ENCODE data around the gene PLA2G4A. TPM values are rescaled to one million over a fixed set of nuclear protein-coding genes. Genes with fewer than 3 reads are reported as not detected.

PLA2G4A gene
- total RNA-seq, 2 experiments from 2014 or later = not detected

- no peak overlapping the region for H3K4me3 Mint-ChIP-seq
- H3K4me1 ChIP-seq (ENCODE audit: insufficient read depth, low read length) = no peaks in the 10 kb centered on the region
- ChIA-PET POLR2A (no interaction called here), CTCF (no interaction called here)
- no peaks in the 10 kb centered on the region for H3K9me3 Mint-ChIP-seq
- no peaks in the 10 kb centered on the region for H3K36me3 Mint-ChIP-seq (ENCODE audit: low read depth)
- H3K36me3 ChIP-seq (ENCODE audit: insufficient read depth, low read length) = no peaks in the 10 kb centered on the region
- H3K9me3 ChIP-seq (ENCODE audit: control insufficient read depth in 1 of 2, insufficient read depth in 1 of 2, low read length in 2 of 2) = no peaks in the 10 kb centered on the region
- H3K27me3 ChIP-seq (ENCODE audit: control insufficient read depth in 1 of 2, insufficient read depth in 2 of 2, low read length in 2 of 2) = no peaks in the 10 kb centered on the region
- no peaks in the 10 kb centered on the region for H3K4me1 Mint-ChIP-seq (ENCODE audit: low read depth)
- DNase-seq = no peak
- intact Hi-C loops (cut with DNase I, micrococcal nuclease) = loop anchor here in 1 of 2 experiments (10.0 kb wide), 3 partner anchors 579 to 1169 kb away; no protein-coding TSS in a partner anchor
- ATAC-seq (ENCODE audit: poor library complexity) = no peak
- no peak for TF ChIP-seq CTCF (IDR thresholded peaks at IDR 0.05)
- no peaks in the 10 kb centered on the region for H3K27me3 Mint-ChIP-seq
- H3K4me3 ChIP-seq (ENCODE audit: low read length) = no peak overlapping the region
- no peak overlapping the region for H3K27ac Mint-ChIP-seq
- no peak overlapping the region for H3K27ac ChIP-seq (ENCODE audit: low read depth in 1 of 2, low read length in 2 of 2)
Measured at GRCh38 chr1:186983327-186983726, 154.6 kb downstream of the PLA2G4A start.

GRCh38 chr1:186984959-186985358 is 156.2 kb downstream of the PLA2G4A start:
- CTCF ChIA-PET = no interaction called here
- intact Hi-C loops (cut with DNase I, micrococcal nuclease) = loop anchor here (2.0 to 10.0 kb wide), 4 partner anchors 578 to 1170 kb away; no protein-coding TSS in a partner anchor
- no peak overlapping the region for H3K4me3 Mint-ChIP-seq
- H3K4me3 ChIP-seq (ENCODE audit: low read length) = no peak overlapping the region
- POLR2A ChIA-PET = no interaction called here
- no peaks in the 10 kb centered on the region for H3K27me3 ChIP-seq (ENCODE audit: control insufficient read depth in 1 of 2, insufficient read depth in 2 of 2, low read length in 2 of 2)
- no peak overlapping the region for H3K27ac Mint-ChIP-seq
- no peak for ATAC-seq (ENCODE audit: poor library complexity)
- H3K36me3 ChIP-seq (ENCODE audit: insufficient read depth, low read length) = no peaks in the 10 kb centered on the region
- no peak overlapping the region for H3K27ac ChIP-seq (ENCODE audit: low read depth in 1 of 2, low read length in 2 of 2)
- no peaks in the 10 kb centered on the region for H3K36me3 Mint-ChIP-seq (ENCODE audit: low read depth)
- H3K4me1 Mint-ChIP-seq (ENCODE audit: low read depth) = no peaks in the 10 kb centered on the region
- no peak for TF ChIP-seq CTCF (IDR thresholded peaks at IDR 0.05)
- no peak for DNase-seq
- no peaks in the 10 kb centered on the region for H3K9me3 Mint-ChIP-seq
- H3K27me3 Mint-ChIP-seq = no peaks in the 10 kb centered on the region
- H3K4me1 ChIP-seq (ENCODE audit: insufficient read depth, low read length) = no peaks in the 10 kb centered on the region
- no peaks in the 10 kb centered on the region for H3K9me3 ChIP-seq (ENCODE audit: control insufficient read depth in 1 of 2, insufficient read depth in 1 of 2, low read length in 2 of 2)

GRCh38 chr1:186985889-186986491 is 157.2 kb downstream of the PLA2G4A start:
- Mint-ChIP-seq H3K4me3 (no peak overlapping the region), H3K36me3 (ENCODE audit: low read depth) (no peaks in the 10 kb centered on the region), H3K27me3 (no peaks in the 10 kb centered on the region), H3K4me1 (ENCODE audit: low read depth) (no peaks in the 10 kb centered on the region), H3K9me3 (no peaks in the 10 kb centered on the region), H3K27ac (no peak overlapping the region)
- H3K27me3 ChIP-seq (ENCODE audit: control insufficient read depth in 1 of 2, insufficient read depth in 2 of 2, low read length in 2 of 2) = no peaks in the 10 kb centered on the region
- POLR2A ChIA-PET = no interaction called here
- CTCF ChIA-PET = interaction anchor here (1.2 to 1.3 kb wide), 2 partner anchors 13 to 16 kb away, joined by 4 to 6 read pairs; no protein-coding TSS in a partner anchor
- intact Hi-C loops (cut with DNase I, micrococcal nuclease) = loop anchor here (1.0 to 10.0 kb wide), 8 partner anchors 381 to 1171 kb away; partner anchors contain the start of genes ODR4 (in 1 of the 2) and TPR (in 1 of the 2)
- peak; percentile 63 for TF ChIP-seq CTCF (IDR thresholded peaks at IDR 0.05)
- H3K9me3 ChIP-seq (ENCODE audit: control insufficient read depth in 1 of 2, insufficient read depth in 1 of 2, low read length in 2 of 2) = no peaks in the 10 kb centered on the region
- H3K4me1 ChIP-seq (ENCODE audit: insufficient read depth, low read length) = no peaks in the 10 kb centered on the region
- H3K4me3 ChIP-seq (ENCODE audit: low read length) = no peak overlapping the region
- no peaks in the 10 kb centered on the region for H3K36me3 ChIP-seq (ENCODE audit: insufficient read depth, low read length)
- DNase-seq (peak in 3 of 14 experiments; percentile 42 to 59 (median 55)), ATAC-seq (ENCODE audit: poor library complexity) (peak; percentile 34)
- H3K27ac ChIP-seq (ENCODE audit: low read depth in 1 of 2, low read length in 2 of 2) = no peak overlapping the region

All from CD4-positive, alpha-beta T cell (primary cell).